K562 (cell line): Measurements from ENCODE around the gene B3GAT2. TPM values are rescaled to one million over a fixed set of nuclear protein-coding genes. Genes with fewer than 3 reads are reported as not detected.

Source experiments
- ATAC-seq: fragments of 200-7000 bp; cut with Tn5 transposase; 3 replicates; pipeline ENCODE4 v1.9.1; 2020; ENCODE audit warnings: moderate library complexity
- BruUV-seq: library from RNA; stranded (reverse); fragments of 400-500 nt; replicated peaks from 2 replicates; lab custom pipeline; 2021; lab: Mats Ljungman, UMichigan
- CTCF ChIA-PET: fragments of 300-600 bp; formaldehyde crosslinking; extraction: SDS; loops from one replicate; lab custom pipeline; 2021; ENCODE audit warnings: low intra/inter-chr PET ratio; lab: Yijun Ruan, JAX
- POLR2A ChIA-PET: fragments of 300-600, 350-650 bp; sonication (Branson Sonifier 250); formaldehyde crosslinking; extraction: SDS; loops from one replicate; lab custom pipeline; 2021; ENCODE audit warnings: antibody characterized with exemption, inconsistent platforms; lab: Yijun Ruan, JAX
- DNase-seq, 4 experiments: peaks; one replicate each; pipeline versions ENCODE4 v3.0.0 to v3.0.0-alpha.2; 2011 to 2018; ENCODE audit warnings: low spot score in 3 of 4, mixed read lengths in 3 of 4; ENCODE audit errors: extremely low read depth in 1 of 4
- FAIRE-seq: peaks from 2 replicates; lab custom pipeline; 2011; peaks lifted over from hg19 to GRCh38; lab: Jason Lieb, UNC
- H2AFZ ChIP-seq: 2 replicates; pipeline ENCODE4 v1.6.0; 2011; ENCODE audit warnings: low read depth, low read length, control low read depth, inconsistent platforms
- H3K27ac ChIP-seq: fragments of 200-600 bp; 3 replicates; pipeline ENCODE4 v1.8.0; 2011; ENCODE audit warnings: low read depth, mild to moderate bottlenecking, control low read depth, inconsistent platforms, low read length, moderate library complexity, mixed read lengths; ENCODE audit errors: extremely low read depth
- H3K27me3 ChIP-seq, 2 experiments: fragments of 300-600 bp in 1 of 2; 2 replicates in 1 of 2; 3 replicates in 1 of 2; pipeline versions ENCODE4 v1.6.0 to v1.8.0; 2011; ENCODE audit warnings: inconsistent platforms in 2 of 2, low read length in 2 of 2, mild to moderate bottlenecking in 1 of 2, mixed read lengths in 1 of 2, moderate library complexity in 1 of 2; ENCODE audit not compliant: control insufficient read depth in 2 of 2, insufficient read depth in 2 of 2
- H3K36me3 ChIP-seq: fragments of 300-600 bp; 3 replicates; pipeline ENCODE4 v1.8.0; 2011; ENCODE audit warnings: mild to moderate bottlenecking, low read length, inconsistent platforms; ENCODE audit not compliant: control insufficient read depth, insufficient read depth
- H3K4me1 ChIP-seq, 2 experiments: fragments of 200-600 bp in 1 of 2; replicated peaks in 1 of 2; 2 replicates in 1 of 2; 3 replicates in 1 of 2; pipeline versions ENCODE4 v1.5.1 to v1.8.0; 2011; ENCODE audit warnings: inconsistent platforms in 2 of 2, low read length in 2 of 2, mild to moderate bottlenecking in 1 of 2, mixed read lengths in 1 of 2, moderate library complexity in 1 of 2; ENCODE audit not compliant: control insufficient read depth in 2 of 2, insufficient read depth in 2 of 2
- H3K4me2 ChIP-seq: 2 replicates; pipeline ENCODE4 v1.6.1; 2011; ENCODE audit warnings: low read length, control low read depth, inconsistent platforms, mixed read lengths; ENCODE audit not compliant: insufficient read depth
- H3K4me3 ChIP-seq: fragments of 200-600 bp; sonication (generic), shearing (Covaris generic); 2 replicates; pipeline ENCODE4 v1.5.1; 2016; ENCODE audit warnings: control low read depth, inconsistent platforms
- H3K79me2 ChIP-seq: fragments of 200-600 bp; 3 replicates; pipeline ENCODE4 v1.8.0; 2011; ENCODE audit warnings: low read length, inconsistent platforms; ENCODE audit not compliant: control insufficient read depth, insufficient read depth
- H3K9ac ChIP-seq, 2 experiments: 2 replicates each; pipeline versions ENCODE4 v1.6.0 to v1.6.1; 2011; ENCODE audit warnings: low read depth in 2 of 2, low read length in 2 of 2, control low read depth in 1 of 2, inconsistent platforms in 1 of 2, mild to moderate bottlenecking in 1 of 2, mixed read lengths in 1 of 2; ENCODE audit not compliant: insufficient read depth in 1 of 2
- H3K9me1 ChIP-seq: one replicate; pipeline ENCODE4 v1.6.0; 2011; ENCODE audit warnings: inconsistent platforms, mild to moderate bottlenecking, low read length, moderate library complexity; ENCODE audit not compliant: control insufficient read depth, insufficient read depth
- H3K9me3 ChIP-seq: replicated peaks from 2 replicates; pipeline ENCODE4 v1.5.1; 2011; ENCODE audit warnings: low read depth, low read length, inconsistent platforms; ENCODE audit not compliant: control insufficient read depth, insufficient read depth
- H4K20me1 ChIP-seq: replicated peaks from 2 replicates; pipeline ENCODE4 v1.6.1; 2011; ENCODE audit warnings: low read length, inconsistent platforms, mixed read lengths; ENCODE audit not compliant: control insufficient read depth, insufficient read depth
- BRD9 ChIP-seq: fragments of 450-650 bp; IDR thresholded peaks from 2 replicates; pipeline ENCODE4 v1.6.1; 2018; ENCODE audit warnings: low read depth; ENCODE audit not compliant: partially characterized antibody
- HES1 ChIP-seq: fragments of 450-650 bp; IDR thresholded peaks from 2 replicates; pipeline ENCODE4 v1.6.1; 2016; ENCODE audit warnings: low read depth, mild to moderate bottlenecking, moderate library complexity
- OTX1 ChIP-seq: fragments of 450-650 bp; formaldehyde crosslinking; IDR thresholded peaks from 2 replicates; pipeline ENCODE4 v1.4.0; 2022; ENCODE audit warnings: mild to moderate bottlenecking
- PHF21A ChIP-seq: fragments of 450-650 bp; IDR thresholded peaks from 2 replicates; pipeline ENCODE4 v1.6.1; 2017; ENCODE audit warnings: low read depth, borderline replicate concordance
- RBM39 ChIP-seq: fragments of 200-400 bp; formaldehyde crosslinking; optimal IDR thresholded peaks from 2 replicates; pipeline ENCODE3; 2018; ENCODE audit warnings: low read depth, low read length
- ZFPM2 ChIP-seq: fragments of 250-450 bp; sonication (Bioruptor Pico); IDR thresholded peaks from 2 replicates; pipeline ENCODE4 v1.5.1; 2022; ENCODE audit warnings: mild to moderate bottlenecking
- ZNF253 ChIP-seq: fragments of 250-450 bp; sonication (Bioruptor Pico); conservative IDR thresholded peaks from 2 replicates; pipeline ENCODE4 v1.6.1; 2021; ENCODE audit warnings: mild to moderate bottlenecking
- ZNF311 ChIP-seq: fragments of 250-450 bp; sonication (Bioruptor Pico); IDR thresholded peaks from 2 replicates; pipeline ENCODE4 v1.4.0; 2020; ENCODE audit warnings: mild to moderate bottlenecking, moderate library complexity
- ZNF717 ChIP-seq: fragments of 250-450 bp; sonication (Bioruptor Pico); IDR thresholded peaks from 2 replicates; pipeline ENCODE4 v1.5.0; 2021
- WGBS: fragments of 100-300 bp; shearing (Covaris generic); methylation state at CpG from one replicate; pipeline ENCODE4 v1.1.6; 2016; ENCODE audit warnings: low coverage, mixed read lengths; ENCODE audit not compliant: insufficient coverage; ENCODE audit errors: missing lambda C conversion rate; 5-methylcytosine and 5-hydroxymethylcytosine counted together
- in situ Hi-C: fragments of 300-500 bp; cut with MboI; formaldehyde crosslinking; loops from 4 replicates; pipeline ENCODE4 v1.15.0; 2018; ENCODE audit warnings: inconsistent platforms, mixed read lengths
- intact Hi-C: fragments of 100-400 bp; cut with micrococcal nuclease; formaldehyde crosslinking; loops from 2 replicates; pipeline ENCODE4 v1.14.2; 2022
- polyA plus RNA-seq, 8 experiments: library from polyadenylated mRNA; depleted of rRNA in 4 of 8; stranded (reverse) in 5 of 8; unstranded in 3 of 8; fragments of >200 nt; fragmentation: Nextera tagmentation in 2 of 8; fragmentation: Illumina TruSeq in 1 of 8; extraction: Ambion mirVana in 2 of 8; extraction: Trizol in 1 of 8; gene quantifications; 2 replicates each; pipeline versions ENCODE4 v1.2.1 to v1.2.3, GENCODE V29; 2011 to 2014; ENCODE audit warnings: inconsistent platforms in 1 of 8, missing spikeins in 1 of 8
- total RNA-seq, 7 experiments: library from RNA; depleted of rRNA in 6 of 7; stranded (reverse); fragments of >200 nt in 6 of 7; fragmentation: Illumina TruSeq in 2 of 7; extraction: Trizol in 2 of 7; gene quantifications; 2 replicates each; pipeline versions ENCODE4 v1.2.1 to v1.2.3, GENCODE V29; 2011 to 2021; ENCODE audit warnings: low replicate concordance in 1 of 7

The B3GAT2 gene
- total and polyA plus RNA-seq, 9 of the 15 experiments (the other 6 are each of a cell fraction or from before 2014, with no cell fraction given) = 0.01 to 0.43 (median 0.04) TPM; not detected in 4

GRCh38 chr6:70849348-70850069, 107.4 kb downstream of the B3GAT2 start:
- no peaks in the 10 kb centered on the region for H3K9me1 ChIP-seq
- DNase-seq = no peak
- H3K9ac ChIP-seq = no peak overlapping the region
- TF ChIP-seq ZFPM2 (CRISPR knock-in tag) = no peak
- TF ChIP-seq ZNF717 (CRISPR knock-in tag) = no peak
- no peak for TF ChIP-seq RBM39
- TF ChIP-seq ZNF253 (CRISPR knock-in tag) = no peak
- TF ChIP-seq ZNF311 (CRISPR knock-in tag) = no peak
- TF ChIP-seq OTX1 (CRISPR knock-in tag) = no peak
- no peak for TF ChIP-seq HES1
- no peak for TF ChIP-seq BRD9
- TF ChIP-seq PHF21A = no peak
- in situ Hi-C loops (no loop called here), intact Hi-C loops (no loop called here)
- ChIA-PET POLR2A (no interaction called here), CTCF (no interaction called here)
- H3K27me3 ChIP-seq = no peaks in the 10 kb centered on the region
- H3K4me2 ChIP-seq = no peak overlapping the region
- H3K4me3 ChIP-seq = no peak overlapping the region
- no peak overlapping the region for H2AFZ ChIP-seq
- 62% methylated on average over 1 of the region's 1 CpG for WGBS
- H3K27ac ChIP-seq = no peak overlapping the region
- no peak for ATAC-seq
- no peaks in the 10 kb centered on the region for H3K9me3 ChIP-seq
- H3K79me2 ChIP-seq = no peaks in the 10 kb centered on the region
- no peak for FAIRE-seq
- no TSS peak for BruUV-seq
- H3K36me3 ChIP-seq = no peaks in the 10 kb centered on the region
- no peaks in the 10 kb centered on the region for H4K20me1 ChIP-seq
- H3K4me1 ChIP-seq = no peaks in the 10 kb centered on the region
